T47D (cell line): ENCODE measurements around the gene IZUMO4.

Source experiments
- DNase-seq, 2 experiments: peaks; one replicate each; pipeline versions ENCODE4 v3.0.0 to v3.0.0-alpha.2; 2011 to 2012; ENCODE audit warnings: low read depth in 1 of 2, low spot score in 1 of 2
- JUND ChIP-seq: IDR thresholded peaks from 2 replicates; pipeline ENCODE4 v1.6.1; 2012; ENCODE audit warnings: low read depth
- in situ Hi-C: cut with HindIII; loops from 2 replicates; pipeline ENCODE4 v1.10.0; 2016; ENCODE audit warnings: low sequenced_read_pairs, low pct_unique_long_range_greater_than_20kb

The IZUMO4 gene

DNA sequence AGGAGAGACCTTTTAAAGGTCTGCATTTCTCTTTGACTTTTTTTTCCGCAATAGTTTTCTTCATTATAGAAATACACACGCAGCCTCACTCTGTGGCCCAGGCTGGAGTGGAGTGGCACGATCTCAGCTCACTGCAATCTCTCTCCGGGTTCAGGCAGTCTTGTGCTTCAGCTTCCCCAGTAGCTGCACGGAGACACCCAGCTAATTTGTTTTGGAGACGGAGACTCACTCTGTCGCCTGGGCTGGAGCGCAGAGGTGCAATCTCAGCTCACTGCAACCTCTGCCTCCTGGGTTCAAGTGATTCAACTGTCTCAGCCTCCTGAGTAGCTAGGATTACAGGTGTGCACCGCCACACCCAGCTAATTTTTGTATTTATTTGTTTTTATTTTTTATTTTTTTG is 33.9 kb upstream of the IZUMO4 start:
- no peak for TF ChIP-seq JUND
- in situ Hi-C loops: no loop called here

DNA sequence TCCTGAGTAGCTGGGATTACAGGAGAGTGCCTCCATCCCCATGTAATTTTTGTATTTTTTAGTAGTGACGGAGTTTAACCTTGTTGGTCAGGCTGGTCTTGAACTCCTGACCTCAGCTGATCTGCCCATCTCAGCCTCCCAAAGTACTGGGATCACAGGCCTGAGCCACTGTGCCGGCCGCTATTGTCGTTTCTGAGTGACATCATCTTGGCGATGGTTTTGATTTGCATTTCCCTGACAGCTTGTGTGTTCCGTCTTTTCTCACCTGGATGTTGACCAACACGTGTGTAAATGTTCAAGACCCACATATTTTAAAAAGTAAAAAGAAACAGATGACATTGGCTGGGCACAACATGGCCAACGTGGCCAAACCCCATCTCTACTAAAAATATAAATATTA is 32.9 kb upstream of the IZUMO4 start:
- in situ Hi-C loops: no loop called here

More for the DNA sequence above, 33.9 kb upstream of the IZUMO4 start:
- DNase-seq: no peak

GRCh38 chr19:2064395-2064787 is 32.3 kb upstream of the IZUMO4 start:
- in situ Hi-C loops: no loop called here
- no peak for DNase-seq
- no peak for TF ChIP-seq JUND

More for the DNA sequence above, 32.9 kb upstream of the IZUMO4 start:
- no peak for DNase-seq
- no peak for TF ChIP-seq JUND

- no peak for DNase-seq
- no peak for TF ChIP-seq JUND
- in situ Hi-C loops: no loop called here
These were observed 31.8 kb upstream of the IZUMO4 start for GRCh38 chr19:2064788-2065524.

- in situ Hi-C loops: no loop called here
- DNase-seq: no peak
- no peak for TF ChIP-seq JUND
These were observed 26.3 kb upstream of the IZUMO4 start for GRCh38 chr19:2070436-2070827.

GRCh38 chr19:2070986-2071673 is 25.6 kb upstream of the IZUMO4 start:
- TF ChIP-seq JUND: no peak
- in situ Hi-C loops: no loop called here
- no peak for DNase-seq

DNA sequence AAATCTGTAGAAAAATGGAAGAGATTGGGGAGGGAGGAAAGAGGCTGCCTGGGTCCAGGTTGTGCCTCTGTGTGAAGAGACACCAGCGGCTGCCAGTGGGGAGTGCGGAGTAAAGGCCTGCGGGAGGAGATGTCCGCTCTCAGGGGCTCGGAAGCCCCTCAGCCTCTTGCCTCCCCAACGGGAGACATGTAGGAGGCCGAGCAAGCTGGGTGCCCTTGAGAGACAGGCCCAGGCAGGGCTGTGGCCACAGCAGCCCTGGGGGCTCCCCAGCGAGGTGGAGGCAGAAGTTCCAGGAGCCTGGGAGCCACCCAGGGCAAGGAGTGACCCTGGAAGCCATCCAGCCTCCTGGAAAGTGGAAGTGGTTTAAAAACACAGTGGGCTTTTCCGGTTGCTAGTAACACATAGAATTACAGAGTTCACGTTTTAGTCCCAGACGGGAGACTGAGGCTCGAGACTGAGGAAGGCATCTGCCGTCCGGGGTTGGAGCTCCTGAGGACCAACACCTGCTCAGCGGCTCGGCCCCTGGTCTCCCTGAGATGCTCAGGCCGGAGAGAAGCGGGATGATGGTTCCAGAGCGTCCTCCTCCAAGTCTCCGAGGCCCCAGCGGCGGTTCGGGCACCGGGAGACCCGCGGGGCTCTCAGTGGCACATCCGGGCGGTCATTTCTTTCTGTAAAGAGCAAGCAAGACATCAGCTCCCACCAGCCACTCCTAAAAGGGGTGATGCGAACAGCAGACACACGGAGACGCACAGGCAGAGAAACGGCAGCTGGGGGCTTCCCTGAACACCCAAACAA is 23.8 kb upstream of the IZUMO4 start:
- no peak for DNase-seq
- no peak for TF ChIP-seq JUND

DNA sequence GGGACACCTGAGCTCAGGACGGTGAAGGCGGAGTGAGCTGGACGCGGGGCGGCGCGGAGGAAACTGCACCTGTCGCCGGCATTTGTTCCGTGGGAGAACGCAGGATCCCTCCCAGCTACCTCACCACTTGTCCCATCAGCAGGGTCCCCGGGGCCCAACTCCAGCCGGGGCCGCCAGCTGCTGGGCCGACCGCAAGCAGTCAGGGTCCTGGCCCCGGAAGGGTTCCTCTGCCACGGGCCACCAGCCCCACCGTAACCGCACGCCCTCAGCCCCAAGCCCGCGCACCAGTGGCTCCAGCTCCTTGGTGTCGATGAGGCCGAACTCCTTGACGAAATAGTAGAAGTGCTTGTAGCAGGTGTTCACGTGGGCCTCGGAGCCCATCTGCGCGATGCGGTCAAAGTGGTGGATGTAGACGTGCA is 20.2 kb upstream of the IZUMO4 start:
- no peak for DNase-seq
- no peak for TF ChIP-seq JUND
- in situ Hi-C loops: no loop called here

More for the DNA sequence above, 23.8 kb upstream of the IZUMO4 start:
- in situ Hi-C loops: no loop called here

DNA sequence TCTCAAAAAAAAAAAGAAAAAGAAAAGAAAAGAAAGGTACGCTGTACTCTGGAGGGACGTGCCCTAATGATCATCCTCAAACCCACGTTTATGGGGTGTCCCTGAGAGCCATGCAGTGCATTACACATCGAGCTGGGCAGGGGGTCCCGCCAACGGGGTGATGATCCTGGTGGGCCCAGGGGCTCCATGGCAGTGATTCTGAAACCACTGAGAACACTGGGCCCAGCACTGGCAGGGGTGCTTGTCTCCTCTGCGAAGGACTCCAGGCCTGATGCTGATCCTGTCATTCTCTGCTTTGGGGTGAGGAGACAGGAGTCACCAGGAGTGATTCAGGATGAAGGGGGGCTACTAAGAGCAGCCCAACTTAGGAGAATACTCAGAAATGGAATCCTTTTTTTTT is 19.3 kb upstream of the IZUMO4 start:
- no peak for TF ChIP-seq JUND
- in situ Hi-C loops: no loop called here
- DNase-seq: no peak

GRCh38 chr19:2077833-2078619 is 18.7 kb upstream of the IZUMO4 start:
- DNase-seq: no peak
- in situ Hi-C loops: no loop called here
- TF ChIP-seq JUND: no peak

GRCh38 chr19:2079076-2079864 is 17.4 kb upstream of the IZUMO4 start:
- TF ChIP-seq JUND: no peak
- in situ Hi-C loops: no loop called here
- no peak for DNase-seq
